ENCODE results near the gene SH3PXD2A. TPM values are rescaled to one million over a fixed set of nuclear protein-coding genes. Genes with fewer than 3 reads are reported as not detected.
"Not testable (repeated sequence)": the region's sequence is repeated elsewhere in the genome, so short reads cannot be mapped to it uniquely, and the experiment has no call there.

SH3PXD2A gene
- total and polyA plus RNA-seq, 8 donors = 3.9 to 16.4 (median 8.0) TPM

DNA sequence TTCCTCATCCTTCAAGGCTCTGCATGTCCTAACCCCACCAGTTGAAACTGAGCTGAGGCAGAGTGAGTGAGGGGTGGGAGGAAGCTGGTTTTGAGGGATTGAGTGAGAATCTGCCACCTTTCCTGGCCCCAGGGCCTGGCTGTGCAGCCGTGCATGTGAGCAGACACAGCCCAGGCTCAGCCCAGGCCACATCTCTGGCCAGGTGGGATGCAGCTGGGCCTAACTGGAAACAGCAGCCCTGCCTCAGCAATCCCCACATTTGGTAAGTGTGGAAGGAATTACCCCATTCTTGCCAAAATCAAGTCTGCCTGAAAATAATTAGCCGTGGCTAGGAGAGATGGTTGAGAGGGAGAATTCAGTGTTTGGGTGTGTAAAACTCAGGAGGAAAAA, 245.3 kb downstream of the SH3PXD2A start:
- TF ChIP-seq, protein P1, sequence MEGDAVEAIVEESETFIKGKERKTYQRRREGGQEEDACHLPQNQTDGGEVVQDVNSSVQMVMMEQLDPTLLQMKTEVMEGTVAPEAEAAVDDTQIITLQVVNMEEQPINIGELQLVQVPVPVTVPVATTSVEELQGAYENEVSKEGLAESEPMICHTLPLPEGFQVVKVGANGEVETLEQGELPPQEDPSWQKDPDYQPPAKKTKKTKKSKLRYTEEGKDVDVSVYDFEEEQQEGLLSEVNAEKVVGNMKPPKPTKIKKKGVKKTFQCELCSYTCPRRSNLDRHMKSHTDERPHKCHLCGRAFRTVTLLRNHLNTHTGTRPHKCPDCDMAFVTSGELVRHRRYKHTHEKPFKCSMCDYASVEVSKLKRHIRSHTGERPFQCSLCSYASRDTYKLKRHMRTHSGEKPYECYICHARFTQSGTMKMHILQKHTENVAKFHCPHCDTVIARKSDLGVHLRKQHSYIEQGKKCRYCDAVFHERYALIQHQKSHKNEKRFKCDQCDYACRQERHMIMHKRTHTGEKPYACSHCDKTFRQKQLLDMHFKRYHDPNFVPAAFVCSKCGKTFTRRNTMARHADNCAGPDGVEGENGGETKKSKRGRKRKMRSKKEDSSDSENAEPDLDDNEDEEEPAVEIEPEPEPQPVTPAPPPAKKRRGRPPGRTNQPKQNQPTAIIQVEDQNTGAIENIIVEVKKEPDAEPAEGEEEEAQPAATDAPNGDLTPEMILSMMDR (IDR thresholded peaks at IDR 0.05) = no peak
- Histone ChIP-seq H3K4me3 (no peak overlapping the region), H3K27me3 (no peaks in the 10 kb centered on the region), H3K4me1 (no peaks in the 10 kb centered on the region), H3K9me3 (no peaks in the 10 kb centered on the region), H3K36me3 (no peaks in the 10 kb centered on the region), H3K27ac (no peak overlapping the region)
- WGBS, 2 donors = 59 to 71% methylated on average over 2 of the region's 2 CpGs
- FAIRE-seq (no peak), ATAC-seq (no peak), DNase-seq (peak in 1 of 6 donors; percentile 28)
- intact Hi-C loops (cut with DNase I) = loop anchor here in 1 of 3 donors (10.0 kb wide), 1 partner anchor 265 kb away; no protein-coding TSS in a partner anchor

DNA sequence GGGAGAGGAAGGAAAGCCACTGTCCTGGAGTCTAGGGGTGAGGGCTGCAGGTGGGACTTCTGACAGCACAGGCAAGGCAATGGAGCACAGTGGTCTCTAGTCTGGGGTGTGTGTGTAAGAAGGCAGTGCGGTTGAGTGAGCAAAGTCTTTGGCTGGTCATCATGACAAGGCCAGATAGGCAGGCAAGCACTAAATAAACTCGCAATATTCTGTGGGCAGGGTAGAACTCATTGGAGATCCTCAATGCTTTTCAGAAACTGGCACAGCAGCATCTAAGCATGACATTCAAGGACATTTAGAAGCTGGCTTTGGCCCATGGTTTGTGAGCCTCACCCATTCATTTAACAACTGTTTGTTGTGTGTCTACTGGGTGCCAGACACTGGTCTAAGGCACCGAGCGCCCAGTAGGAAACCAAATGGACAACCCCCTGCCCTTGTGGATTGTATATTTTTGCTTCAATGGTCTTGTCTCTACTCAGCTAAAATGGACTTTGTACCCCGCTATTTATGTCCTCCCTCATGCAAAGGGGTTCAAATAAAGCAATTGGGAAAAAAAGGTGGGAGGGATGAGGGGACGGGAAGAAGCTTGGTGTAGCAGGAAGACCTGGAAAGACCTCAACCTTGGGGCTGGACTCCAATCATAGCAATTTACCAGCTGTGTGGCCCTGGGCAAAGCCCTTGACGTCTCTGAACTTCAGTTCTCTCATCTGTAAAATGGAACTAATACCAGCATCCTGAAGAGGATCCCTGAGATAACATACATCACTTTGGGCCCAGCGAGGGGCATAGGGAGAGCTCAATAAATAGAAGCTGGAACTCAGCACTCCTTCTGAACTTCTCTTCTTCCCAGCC, 245.9 kb downstream of the SH3PXD2A start:
- no peak overlapping the region for H3K27ac ChIP-seq
- WGBS, 2 donors = 81 to 88% methylated on average over 8 of the region's 8 CpGs
- FAIRE-seq (no peak), ATAC-seq (peak in 2 of 4 donors; percentile 28 to 29), DNase-seq (peak in 1 of 6 donors; percentile 8)
- no peak overlapping the region for H3K4me3 ChIP-seq
- intact Hi-C loops (cut with DNase I) = loop anchor here in 1 of 3 donors (10.0 kb wide), 1 partner anchor 265 kb away; no protein-coding TSS in a partner anchor
- no peaks in the 10 kb centered on the region for H3K27me3 ChIP-seq
- H3K9me3 ChIP-seq = no peaks in the 10 kb centered on the region
- no peaks in the 10 kb centered on the region for H3K36me3 ChIP-seq
- TF ChIP-seq, protein P1 (IDR thresholded peaks at IDR 0.05) = no peak
- H3K4me1 ChIP-seq = no peaks in the 10 kb centered on the region

DNA sequence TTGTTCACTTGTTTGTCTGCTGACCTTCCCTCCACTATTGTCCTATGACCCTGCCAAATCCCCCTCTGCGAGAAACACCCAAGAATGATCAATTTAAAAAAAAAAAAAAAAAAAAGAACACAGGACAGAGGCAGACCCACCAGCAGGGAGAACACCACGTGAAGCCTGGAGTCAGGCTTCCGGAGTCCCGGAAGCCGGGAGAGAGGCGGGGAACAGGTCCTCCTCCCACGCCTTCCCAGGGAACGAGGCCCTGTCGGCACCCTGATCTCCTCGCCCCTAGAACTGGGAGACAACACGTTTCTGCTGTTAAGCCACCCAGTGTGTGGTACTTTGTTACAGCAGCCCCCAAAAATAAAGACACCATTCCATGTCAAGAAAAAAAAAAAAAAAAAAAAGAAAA, 247.3 kb downstream of the SH3PXD2A start:
- H3K4me1 ChIP-seq; H3K27ac ChIP-seq; H3K9me3 ChIP-seq; intact Hi-C loops (cut with DNase I); ATAC-seq; FAIRE-seq; H3K4me3 ChIP-seq; H3K27me3 ChIP-seq; H3K36me3 ChIP-seq: not testable (repeated sequence)
- WGBS, 2 donors = 90 to 91% methylated on average over 11 of the region's 11 CpGs
- DNase-seq = peak in 1 of 6 donors; percentile 19

DNA sequence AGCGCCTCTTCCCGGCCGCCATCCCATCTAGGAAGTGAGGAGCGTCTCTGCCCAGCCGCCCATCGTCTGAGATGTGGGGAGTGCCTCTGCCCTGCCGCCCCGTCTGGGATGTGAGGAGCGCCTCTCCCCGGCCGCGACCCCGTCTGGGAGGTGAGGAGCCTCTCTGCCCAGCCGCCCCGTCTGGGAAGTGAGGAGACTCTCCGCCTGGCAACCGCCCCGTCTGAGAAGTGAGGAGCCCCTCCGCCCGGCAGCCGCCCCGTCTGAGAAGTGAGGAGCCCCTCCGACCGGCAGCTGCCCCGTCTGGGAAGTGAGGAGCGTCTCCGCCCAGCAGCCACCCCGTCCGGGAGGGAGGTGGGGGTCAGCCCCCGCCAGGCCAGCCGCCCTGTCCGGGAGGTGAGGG, 248.3 kb downstream of the SH3PXD2A start:
- H3K4me3 ChIP-seq; ATAC-seq; H3K9me3 ChIP-seq; FAIRE-seq; H3K27ac ChIP-seq; H3K27me3 ChIP-seq; H3K4me1 ChIP-seq; H3K36me3 ChIP-seq; intact Hi-C loops (cut with DNase I): not testable (repeated sequence)
- peak in 1 of 6 donors; percentile 47 for DNase-seq
- WGBS, 2 donors = 92 to 94% methylated on average over 22 to 28 of the region's 32 CpGs

DNA sequence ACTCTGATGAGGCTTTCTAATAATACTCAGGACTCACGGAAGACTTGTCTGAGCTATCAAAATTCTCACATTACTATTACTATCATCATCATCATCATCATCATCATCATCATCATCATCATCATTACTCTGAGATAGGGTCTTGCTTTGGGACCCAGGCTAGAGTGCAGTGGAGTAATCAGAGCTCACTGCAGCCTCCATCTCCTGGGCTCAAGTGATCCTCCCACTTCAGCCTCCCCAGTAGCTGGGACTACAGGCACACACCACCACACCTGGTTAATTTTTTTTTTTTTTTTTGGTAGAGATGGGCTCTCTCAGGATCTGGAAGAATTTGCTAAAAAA, 249.3 kb downstream of the SH3PXD2A start:
- H3K27ac ChIP-seq; intact Hi-C loops (cut with DNase I); H3K4me3 ChIP-seq; H3K4me1 ChIP-seq; ATAC-seq; H3K27me3 ChIP-seq; H3K36me3 ChIP-seq; H3K9me3 ChIP-seq; FAIRE-seq: not testable (repeated sequence)
- WGBS, 2 donors = 71 to 94% methylated on average over 1 of the region's 1 CpG
- DNase-seq = peak in 1 of 6 donors; percentile 1

DNA sequence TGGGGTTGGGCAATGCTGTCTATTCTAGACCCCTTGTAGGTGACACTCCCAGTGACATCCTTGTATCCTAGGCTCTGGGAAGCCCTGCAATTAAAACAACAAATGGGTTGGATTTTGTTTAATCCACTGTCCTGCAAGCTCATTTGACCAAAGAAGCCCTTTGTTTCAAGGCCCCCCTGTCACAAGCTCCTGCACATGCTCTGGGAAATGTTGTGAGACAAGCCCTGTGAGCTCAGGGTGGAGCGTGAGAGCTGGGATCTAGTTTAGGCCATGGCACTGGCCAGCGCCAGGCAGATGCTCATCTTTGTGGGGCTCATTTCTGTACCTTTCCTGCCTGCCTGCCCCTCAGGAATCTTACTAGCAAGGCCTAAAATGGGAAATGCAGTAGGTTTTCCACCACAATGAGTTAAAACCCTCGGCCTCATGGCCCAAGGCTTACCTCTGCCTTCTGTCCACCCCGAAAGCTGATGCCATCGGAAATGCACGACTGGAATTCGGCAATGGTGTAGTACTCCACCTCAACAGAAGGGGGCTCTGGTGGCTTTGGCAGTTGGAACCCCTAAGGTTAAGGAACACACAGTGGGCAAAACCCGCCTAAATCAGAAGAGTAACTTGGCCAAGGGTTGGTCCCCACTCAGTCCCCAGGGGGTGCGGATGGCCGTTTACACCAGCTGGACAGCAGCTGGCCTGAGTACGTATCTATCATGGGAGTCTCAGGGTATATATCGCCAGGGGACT, 249.8 kb downstream of the SH3PXD2A start:
- no peak for FAIRE-seq
- 69 to 83% methylated on average over 12 of the region's 12 CpGs for WGBS, 2 donors

More for the DNA sequence above, 249.8 kb downstream of the SH3PXD2A start:
- no peaks in the 10 kb centered on the region for H3K9me3 ChIP-seq
- H3K27ac ChIP-seq = no peak overlapping the region
- no peak overlapping the region for H3K4me3 ChIP-seq
- TF ChIP-seq, protein P1 (IDR thresholded peaks at IDR 0.05) = peak; percentile 32 to 49 (median 38)
- H3K4me1 ChIP-seq = no peaks in the 10 kb centered on the region
- peak in 1 of 6 donors; percentile 18 for DNase-seq
- H3K27me3 ChIP-seq = no peaks in the 10 kb centered on the region
- ATAC-seq = peak in 3 of 4 donors; percentile 34 to 61 (median 47)
- no peaks in the 10 kb centered on the region for H3K36me3 ChIP-seq
- intact Hi-C loops (cut with DNase I) = no loop called here

Measured in pancreas (tissue), 10 donors.